ENCODE measurements around the gene ICAM4. TPM values are rescaled to one million over a fixed set of nuclear protein-coding genes. Genes with fewer than 3 reads are reported as not detected.
A peak's percentile ranks its signal among the peaks of the same experiment; 100 is the strongest.

The ICAM4 gene
- total and polyA plus RNA-seq, 9 of the 15 experiments (the other 6 are each of a cell fraction or from before 2014, with no cell fraction given): 14.1 to 86.1 (median 29.6) TPM

DNA sequence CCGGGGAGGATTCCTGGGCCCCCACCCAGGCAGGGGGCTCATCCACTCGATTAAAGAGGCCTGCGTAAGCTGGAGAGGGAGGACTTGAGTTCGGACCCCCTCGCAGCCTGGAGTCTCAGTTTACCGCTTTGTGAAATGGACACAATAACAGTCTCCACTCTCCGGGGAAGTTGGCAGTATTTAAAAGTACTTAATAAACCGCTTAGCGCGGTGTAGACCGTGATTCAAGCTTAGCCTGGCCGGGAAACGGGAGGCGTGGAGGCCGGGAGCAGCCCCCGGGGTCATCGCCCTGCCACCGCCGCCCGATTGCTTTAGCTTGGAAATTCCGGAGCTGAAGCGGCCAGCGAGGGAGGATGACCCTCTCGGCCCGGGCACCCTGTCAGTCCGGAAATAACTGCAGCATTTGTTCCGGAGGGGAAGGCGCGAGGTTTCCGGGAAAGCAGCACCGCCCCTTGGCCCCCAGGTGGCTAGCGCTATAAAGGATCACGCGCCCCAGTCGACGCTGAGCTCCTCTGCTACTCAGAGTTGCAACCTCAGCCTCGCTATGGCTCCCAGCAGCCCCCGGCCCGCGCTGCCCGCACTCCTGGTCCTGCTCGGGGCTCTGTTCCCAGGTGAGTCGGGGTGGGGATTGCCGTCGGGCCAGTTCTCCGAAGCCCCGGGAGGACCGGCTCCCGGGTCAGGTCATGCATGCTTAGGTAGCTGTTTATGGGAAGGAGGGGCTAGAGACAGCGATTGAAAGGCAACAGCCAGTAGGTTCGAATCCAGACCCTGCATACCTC lies 15.9 kb upstream of the ICAM4 start, which contains the start of gene ICAM1 (continued):
- TF ChIP-seq, protein P1, sequence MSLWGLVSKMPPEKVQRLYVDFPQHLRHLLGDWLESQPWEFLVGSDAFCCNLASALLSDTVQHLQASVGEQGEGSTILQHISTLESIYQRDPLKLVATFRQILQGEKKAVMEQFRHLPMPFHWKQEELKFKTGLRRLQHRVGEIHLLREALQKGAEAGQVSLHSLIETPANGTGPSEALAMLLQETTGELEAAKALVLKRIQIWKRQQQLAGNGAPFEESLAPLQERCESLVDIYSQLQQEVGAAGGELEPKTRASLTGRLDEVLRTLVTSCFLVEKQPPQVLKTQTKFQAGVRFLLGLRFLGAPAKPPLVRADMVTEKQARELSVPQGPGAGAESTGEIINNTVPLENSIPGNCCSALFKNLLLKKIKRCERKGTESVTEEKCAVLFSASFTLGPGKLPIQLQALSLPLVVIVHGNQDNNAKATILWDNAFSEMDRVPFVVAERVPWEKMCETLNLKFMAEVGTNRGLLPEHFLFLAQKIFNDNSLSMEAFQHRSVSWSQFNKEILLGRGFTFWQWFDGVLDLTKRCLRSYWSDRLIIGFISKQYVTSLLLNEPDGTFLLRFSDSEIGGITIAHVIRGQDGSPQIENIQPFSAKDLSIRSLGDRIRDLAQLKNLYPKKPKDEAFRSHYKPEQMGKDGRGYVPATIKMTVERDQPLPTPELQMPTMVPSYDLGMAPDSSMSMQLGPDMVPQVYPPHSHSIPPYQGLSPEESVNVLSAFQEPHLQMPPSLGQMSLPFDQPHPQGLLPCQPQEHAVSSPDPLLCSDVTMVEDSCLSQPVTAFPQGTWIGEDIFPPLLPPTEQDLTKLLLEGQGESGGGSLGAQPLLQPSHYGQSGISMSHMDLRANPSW (CRISPR knock-in tag; IDR thresholded peaks at IDR 0.05): no peak
- TF ChIP-seq MEIS2 (IDR thresholded peaks at IDR 0.05; ENCODE audit: partially characterized antibody) (peak; percentile 8), PYGO2 (tag; IDR thresholded peaks at IDR 0.05) (0 out of 2 replicates have a peak, but pooled peaks have one; percentile 23), CC2D1A (IDR thresholded peaks at IDR 0.05) (no peak), MTF1 (CRISPR knock-in tag; IDR thresholded peaks at IDR 0.05; ENCODE audit: borderline replicate concordance) (no peak), ZSCAN29 (IDR thresholded peaks at IDR 0.05) (peak; percentile 96)
- TF ChIP-seq, protein P2, sequence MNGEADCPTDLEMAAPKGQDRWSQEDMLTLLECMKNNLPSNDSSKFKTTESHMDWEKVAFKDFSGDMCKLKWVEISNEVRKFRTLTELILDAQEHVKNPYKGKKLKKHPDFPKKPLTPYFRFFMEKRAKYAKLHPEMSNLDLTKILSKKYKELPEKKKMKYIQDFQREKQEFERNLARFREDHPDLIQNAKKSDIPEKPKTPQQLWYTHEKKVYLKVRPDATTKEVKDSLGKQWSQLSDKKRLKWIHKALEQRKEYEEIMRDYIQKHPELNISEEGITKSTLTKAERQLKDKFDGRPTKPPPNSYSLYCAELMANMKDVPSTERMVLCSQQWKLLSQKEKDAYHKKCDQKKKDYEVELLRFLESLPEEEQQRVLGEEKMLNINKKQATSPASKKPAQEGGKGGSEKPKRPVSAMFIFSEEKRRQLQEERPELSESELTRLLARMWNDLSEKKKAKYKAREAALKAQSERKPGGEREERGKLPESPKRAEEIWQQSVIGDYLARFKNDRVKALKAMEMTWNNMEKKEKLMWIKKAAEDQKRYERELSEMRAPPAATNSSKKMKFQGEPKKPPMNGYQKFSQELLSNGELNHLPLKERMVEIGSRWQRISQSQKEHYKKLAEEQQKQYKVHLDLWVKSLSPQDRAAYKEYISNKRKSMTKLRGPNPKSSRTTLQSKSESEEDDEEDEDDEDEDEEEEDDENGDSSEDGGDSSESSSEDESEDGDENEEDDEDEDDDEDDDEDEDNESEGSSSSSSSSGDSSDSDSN (IDR thresholded peaks at IDR 0.05; ENCODE audit: borderline replicate concordance in 1 of 2, low read depth in 2 of 2, low read length in 2 of 2): peak; percentile 61 to 75; a peak in 3 of 4 replicates
- TF ChIP-seq, protein P3, sequence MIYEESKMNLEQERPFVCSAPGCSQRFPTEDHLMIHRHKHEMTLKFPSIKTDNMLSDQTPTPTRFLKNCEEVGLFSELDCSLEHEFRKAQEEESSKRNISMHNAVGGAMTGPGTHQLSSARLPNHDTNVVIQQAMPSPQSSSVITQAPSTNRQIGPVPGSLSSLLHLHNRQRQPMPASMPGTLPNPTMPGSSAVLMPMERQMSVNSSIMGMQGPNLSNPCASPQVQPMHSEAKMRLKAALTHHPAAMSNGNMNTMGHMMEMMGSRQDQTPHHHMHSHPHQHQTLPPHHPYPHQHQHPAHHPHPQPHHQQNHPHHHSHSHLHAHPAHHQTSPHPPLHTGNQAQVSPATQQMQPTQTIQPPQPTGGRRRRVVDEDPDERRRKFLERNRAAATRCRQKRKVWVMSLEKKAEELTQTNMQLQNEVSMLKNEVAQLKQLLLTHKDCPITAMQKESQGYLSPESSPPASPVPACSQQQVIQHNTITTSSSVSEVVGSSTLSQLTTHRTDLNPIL (CRISPR knock-in tag; IDR thresholded peaks at IDR 0.05): no peak
